Panc1 (cell line): ENCODE results near the gene ORC3. TPM values are rescaled to one million over a fixed set of nuclear protein-coding genes. Genes with fewer than 3 reads are reported as not detected.

Experiments used
- ATAC-seq: fragments of 200-7000 bp; cut with Tn5 transposase; 2 replicates; pipeline ENCODE4 v1.9.1; 2020; ENCODE audit warnings: mild to moderate bottlenecking, moderate library complexity
- BruUV-seq: library from RNA; stranded (reverse); fragments of 400-500 nt; replicated peaks from 2 replicates; lab custom pipeline; 2021; lab: Mats Ljungman, UMichigan
- CTCF ChIA-PET: fragments of 300-600 bp; sonication (Branson Sonifier 250); formaldehyde crosslinking; loops from one replicate; lab custom pipeline; 2022; ENCODE audit warnings: antibody characterized with exemption; lab: Charles Lee
- POLR2A ChIA-PET: fragments of 300-600 bp; sonication (Branson Sonifier 250); formaldehyde crosslinking; loops from one replicate; lab custom pipeline; 2022; ENCODE audit warnings: antibody characterized with exemption; lab: Charles Lee
- DNase-seq: peaks from one replicate; pipeline ENCODE4 v3.0.0-alpha.2; 2010; ENCODE audit warnings: low read depth, low spot score
- H3K27ac ChIP-seq: 2 replicates; pipeline ENCODE4 v1.5.1; 2011; ENCODE audit warnings: mild to moderate bottlenecking, low read length, inconsistent platforms
- H3K27me3 ChIP-seq: fragments of 200-500 bp; sonication (Bioruptor generic); 2 replicates; pipeline ENCODE4 v1.6.0; 2014; ENCODE audit warnings: low read length, inconsistent platforms; ENCODE audit not compliant: control insufficient read depth, insufficient read depth
- H3K36me3 ChIP-seq: fragments of 200-500 bp; sonication (Bioruptor generic); 2 replicates; pipeline ENCODE4 v1.5.1; 2014; ENCODE audit warnings: inconsistent platforms, mild to moderate bottlenecking, low read length, moderate library complexity; ENCODE audit not compliant: control insufficient read depth, insufficient read depth
- H3K4me1 ChIP-seq: 2 replicates; pipeline ENCODE4 v1.5.1; 2011; ENCODE audit warnings: inconsistent platforms, mild to moderate bottlenecking, low read length, moderate library complexity; ENCODE audit not compliant: control insufficient read depth, insufficient read depth
- H3K4me3 ChIP-seq, 2 experiments: 2 replicates each; pipeline ENCODE4 v1.5.1; 2011 to 2012; ENCODE audit warnings: low read depth in 2 of 2, low read length in 2 of 2, mild to moderate bottlenecking in 2 of 2, inconsistent platforms in 1 of 2, moderate library complexity in 1 of 2
- H3K9me3 ChIP-seq: fragments of 200-500 bp; sonication (Bioruptor generic); 2 replicates; pipeline ENCODE4 v1.5.1; 2014; ENCODE audit warnings: low read depth, mild to moderate bottlenecking, inconsistent platforms, low read length, moderate library complexity; ENCODE audit not compliant: control insufficient read depth, insufficient read depth
- POLR2AphosphoS5 ChIP-seq: IDR thresholded peaks from 2 replicates; pipeline ENCODE4 v1.6.1; 2012; ENCODE audit warnings: mild to moderate bottlenecking, low read depth, low read length, moderate library complexity
- SIN3A ChIP-seq: IDR thresholded peaks from 2 replicates; pipeline ENCODE4 v1.6.1; 2012; ENCODE audit warnings: low read depth, mild to moderate bottlenecking, low read length, moderate library complexity, borderline replicate concordance; ENCODE audit not compliant: insufficient read depth
- TCF7L2 ChIP-seq: IDR thresholded peaks from 2 replicates; pipeline ENCODE4 v1.6.1; 2011; ENCODE audit warnings: mild to moderate bottlenecking, low read depth, low read length, inconsistent platforms
- in situ Hi-C: cut with HindIII; loops from 2 replicates; pipeline ENCODE4 v1.10.0; 2016; ENCODE audit warnings: low sequenced_read_pairs, low pct_unique_long_range_greater_than_20kb
- intact Hi-C: fragments of 100-400 bp; cut with micrococcal nuclease; formaldehyde crosslinking; loops from one replicate; pipeline ENCODE4 v1.10.0; 2022; ENCODE audit not compliant: unreplicated experiment
- total RNA-seq: library from RNA; stranded (reverse); gene quantifications from one replicate; pipeline ENCODE4 v1.2.1, GENCODE V29; 2021; ENCODE audit not compliant: unreplicated experiment
- TF ChIP-seq, protein P1 (sequence below), 2 experiments: IDR thresholded peaks; 2 replicates each; pipeline ENCODE4 v1.6.1; 2011 to 2012; ENCODE audit warnings: low read depth in 2 of 2, control low read depth in 1 of 2, low read length in 1 of 2, mild to moderate bottlenecking in 1 of 2, moderate library complexity in 1 of 2; ENCODE audit not compliant: insufficient read depth in 1 of 2
- TF ChIP-seq, protein P2 (sequence below): fragments of 450-650 bp; IDR thresholded peaks from 2 replicates; pipeline ENCODE4 v1.5.1; 2017; ENCODE audit warnings: mild to moderate bottlenecking

Gene ORC3
- total RNA-seq, 1 experiment from 2014 or later = 36.9 TPM

DNA sequence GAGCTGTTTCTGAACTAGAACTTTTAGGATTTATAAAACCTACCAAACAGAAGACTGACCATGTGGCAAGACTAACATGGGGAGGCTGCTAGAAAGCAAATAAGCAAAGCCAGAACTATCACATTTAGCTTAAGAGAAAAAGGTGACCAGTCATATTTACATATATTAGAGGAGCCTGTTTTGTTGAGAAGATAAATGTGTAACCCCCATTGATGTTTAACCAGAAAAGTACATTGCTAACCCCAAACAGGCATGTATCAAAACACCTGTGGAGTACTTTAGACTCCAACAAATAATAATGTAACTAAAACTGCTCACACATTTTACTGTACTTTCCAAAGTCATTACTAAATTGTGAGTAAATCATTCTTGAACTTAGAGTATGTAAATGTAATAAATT, 77.1 kb downstream of the ORC3 start:
- H3K27ac ChIP-seq = no peak overlapping the region
- POLR2A ChIA-PET = no interaction called here
- CTCF ChIA-PET = no interaction called here
- no peak overlapping the region for H3K4me3 ChIP-seq
- no peaks in the 10 kb centered on the region; the same call in 1 of the 2 replicates for H3K4me1 ChIP-seq
- ATAC-seq (no peak), DNase-seq (no peak)
- BruUV-seq = no TSS peak
- intact Hi-C loops = no loop called here
- H3K27me3 ChIP-seq = no peaks in the 10 kb centered on the region
- TF ChIP-seq, protein P1, sequence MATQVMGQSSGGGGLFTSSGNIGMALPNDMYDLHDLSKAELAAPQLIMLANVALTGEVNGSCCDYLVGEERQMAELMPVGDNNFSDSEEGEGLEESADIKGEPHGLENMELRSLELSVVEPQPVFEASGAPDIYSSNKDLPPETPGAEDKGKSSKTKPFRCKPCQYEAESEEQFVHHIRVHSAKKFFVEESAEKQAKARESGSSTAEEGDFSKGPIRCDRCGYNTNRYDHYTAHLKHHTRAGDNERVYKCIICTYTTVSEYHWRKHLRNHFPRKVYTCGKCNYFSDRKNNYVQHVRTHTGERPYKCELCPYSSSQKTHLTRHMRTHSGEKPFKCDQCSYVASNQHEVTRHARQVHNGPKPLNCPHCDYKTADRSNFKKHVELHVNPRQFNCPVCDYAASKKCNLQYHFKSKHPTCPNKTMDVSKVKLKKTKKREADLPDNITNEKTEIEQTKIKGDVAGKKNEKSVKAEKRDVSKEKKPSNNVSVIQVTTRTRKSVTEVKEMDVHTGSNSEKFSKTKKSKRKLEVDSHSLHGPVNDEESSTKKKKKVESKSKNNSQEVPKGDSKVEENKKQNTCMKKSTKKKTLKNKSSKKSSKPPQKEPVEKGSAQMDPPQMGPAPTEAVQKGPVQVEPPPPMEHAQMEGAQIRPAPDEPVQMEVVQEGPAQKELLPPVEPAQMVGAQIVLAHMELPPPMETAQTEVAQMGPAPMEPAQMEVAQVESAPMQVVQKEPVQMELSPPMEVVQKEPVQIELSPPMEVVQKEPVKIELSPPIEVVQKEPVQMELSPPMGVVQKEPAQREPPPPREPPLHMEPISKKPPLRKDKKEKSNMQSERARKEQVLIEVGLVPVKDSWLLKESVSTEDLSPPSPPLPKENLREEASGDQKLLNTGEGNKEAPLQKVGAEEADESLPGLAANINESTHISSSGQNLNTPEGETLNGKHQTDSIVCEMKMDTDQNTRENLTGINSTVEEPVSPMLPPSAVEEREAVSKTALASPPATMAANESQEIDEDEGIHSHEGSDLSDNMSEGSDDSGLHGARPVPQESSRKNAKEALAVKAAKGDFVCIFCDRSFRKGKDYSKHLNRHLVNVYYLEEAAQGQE (IDR thresholded peaks at IDR 0.05; ENCODE audit: insufficient read depth in 1 of 2, low read depth in 2 of 2, low read length in 1 of 2) = no peak
- TF ChIP-seq POLR2AphosphoS5 (no peak), SIN3A (no peak)
- TF ChIP-seq, protein P2, sequence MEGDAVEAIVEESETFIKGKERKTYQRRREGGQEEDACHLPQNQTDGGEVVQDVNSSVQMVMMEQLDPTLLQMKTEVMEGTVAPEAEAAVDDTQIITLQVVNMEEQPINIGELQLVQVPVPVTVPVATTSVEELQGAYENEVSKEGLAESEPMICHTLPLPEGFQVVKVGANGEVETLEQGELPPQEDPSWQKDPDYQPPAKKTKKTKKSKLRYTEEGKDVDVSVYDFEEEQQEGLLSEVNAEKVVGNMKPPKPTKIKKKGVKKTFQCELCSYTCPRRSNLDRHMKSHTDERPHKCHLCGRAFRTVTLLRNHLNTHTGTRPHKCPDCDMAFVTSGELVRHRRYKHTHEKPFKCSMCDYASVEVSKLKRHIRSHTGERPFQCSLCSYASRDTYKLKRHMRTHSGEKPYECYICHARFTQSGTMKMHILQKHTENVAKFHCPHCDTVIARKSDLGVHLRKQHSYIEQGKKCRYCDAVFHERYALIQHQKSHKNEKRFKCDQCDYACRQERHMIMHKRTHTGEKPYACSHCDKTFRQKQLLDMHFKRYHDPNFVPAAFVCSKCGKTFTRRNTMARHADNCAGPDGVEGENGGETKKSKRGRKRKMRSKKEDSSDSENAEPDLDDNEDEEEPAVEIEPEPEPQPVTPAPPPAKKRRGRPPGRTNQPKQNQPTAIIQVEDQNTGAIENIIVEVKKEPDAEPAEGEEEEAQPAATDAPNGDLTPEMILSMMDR = no peak
- peaks cover 25% of the 10 kb centered on the region; the same call in 1 of the 2 replicates for H3K36me3 ChIP-seq
- in situ Hi-C loops = no loop called here
- no peaks in the 10 kb centered on the region for H3K9me3 ChIP-seq

DNA sequence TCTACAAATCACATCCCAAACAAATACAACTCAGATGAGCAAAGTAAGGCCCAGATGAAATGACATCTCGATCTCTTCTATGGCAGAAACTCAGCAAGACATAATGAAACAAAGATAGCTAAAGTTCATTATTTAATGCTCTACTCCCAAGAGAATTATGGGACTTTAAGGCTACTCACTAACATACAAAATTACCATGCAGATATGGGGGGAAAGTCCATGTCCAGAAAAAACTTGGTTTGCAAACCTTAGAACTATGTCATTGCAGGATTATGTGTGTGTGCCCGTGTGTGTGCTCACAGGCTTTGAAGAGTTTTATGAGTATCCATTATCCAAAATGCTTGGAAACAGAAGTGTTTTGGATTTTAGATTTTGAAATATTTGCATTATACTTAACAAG, 78.1 kb downstream of the ORC3 start:
- Histone ChIP-seq H3K4me1 (no peaks in the 10 kb centered on the region; the same call in 1 of the 2 replicates), H3K9me3 (no peaks in the 10 kb centered on the region), H3K27me3 (no peaks in the 10 kb centered on the region), H3K27ac (no peak overlapping the region), H3K4me3 (no peak overlapping the region), H3K36me3 (peaks cover 26% of the 10 kb centered on the region; the same call in 1 of the 2 replicates)
- intact Hi-C loops (no loop called here), in situ Hi-C loops (no loop called here)
- POLR2A ChIA-PET = no interaction called here
- DNase-seq (no peak), ATAC-seq (no peak)
- CTCF ChIA-PET = no interaction called here
- TF ChIP-seq TCF7L2 (no peak), SIN3A (no peak), POLR2AphosphoS5 (no peak)
- TF ChIP-seq, protein P1 (IDR thresholded peaks at IDR 0.05; ENCODE audit: insufficient read depth in 1 of 2, low read depth in 2 of 2, low read length in 1 of 2) = no peak
- TF ChIP-seq, protein P2 = no peak
- no TSS peak for BruUV-seq
